GM18951 (cell line): ENCODE results near the gene CLEC16A.

ENCODE experiments used
- POLR2A ChIP-seq: IDR thresholded peaks from 4 replicates; pipeline ENCODE4 v1.6.1; 2011; ENCODE audit warnings: mild to moderate bottlenecking; ENCODE audit not compliant: insufficient read length, insufficient read depth; ENCODE audit errors: extremely low read depth
- in situ Hi-C: fragments of 300-500 bp; cut with MboI; formaldehyde crosslinking; loops from one replicate; pipeline ENCODE4 v1.12.0; 2022; ENCODE audit warnings: low sequenced_read_pairs, mixed read lengths, inconsistent platforms; ENCODE audit not compliant: unreplicated experiment

CLEC16A gene

GRCh38 chr16:11060842-11061241, 116.5 kb downstream of the CLEC16A start:
- no peak for TF ChIP-seq POLR2A
- in situ Hi-C loops = no loop called here

- in situ Hi-C loops = no loop called here
- TF ChIP-seq POLR2A = no peak
These were observed 117.4 kb downstream of the CLEC16A start for GRCh38 chr16:11061629-11062270.

- no peak for TF ChIP-seq POLR2A
- in situ Hi-C loops = no loop called here
These were observed 119.3 kb downstream of the CLEC16A start for GRCh38 chr16:11063448-11064201.

GRCh38 chr16:11064202-11064540, 119.8 kb downstream of the CLEC16A start:
- TF ChIP-seq POLR2A = no peak
- in situ Hi-C loops = no loop called here

- no peak for TF ChIP-seq POLR2A
- in situ Hi-C loops = no loop called here
These were observed 120.5 kb downstream of the CLEC16A start for GRCh38 chr16:11064851-11065250.

- no peak for TF ChIP-seq POLR2A
- in situ Hi-C loops = no loop called here
These were observed 122.0 kb downstream of the CLEC16A start for GRCh38 chr16:11066261-11066870.

- in situ Hi-C loops = no loop called here
- no peak for TF ChIP-seq POLR2A
These were observed 122.9 kb downstream of the CLEC16A start for GRCh38 chr16:11067266-11067665.

GRCh38 chr16:11067697-11068141, 123.4 kb downstream of the CLEC16A start:
- in situ Hi-C loops = no loop called here
- no peak for TF ChIP-seq POLR2A

- in situ Hi-C loops = no loop called here
- TF ChIP-seq POLR2A = no peak
These were observed 127.5 kb downstream of the CLEC16A start for GRCh38 chr16:11071829-11072228.

GRCh38 chr16:11072420-11073153, 128.2 kb downstream of the CLEC16A start:
- in situ Hi-C loops = no loop called here
- no peak for TF ChIP-seq POLR2A

- in situ Hi-C loops = no loop called here
- TF ChIP-seq POLR2A = no peak
These were observed 129.1 kb downstream of the CLEC16A start for GRCh38 chr16:11073407-11073999.

- in situ Hi-C loops = no loop called here
- TF ChIP-seq POLR2A = no peak
These were observed 129.8 kb downstream of the CLEC16A start for GRCh38 chr16:11074131-11074530.

- in situ Hi-C loops = no loop called here
- no peak for TF ChIP-seq POLR2A
These were observed 130.8 kb downstream of the CLEC16A start for GRCh38 chr16:11075163-11075562.
